ENCODE results near the gene GTPBP2. TPM values are rescaled to one million over a fixed set of nuclear protein-coding genes. Genes with fewer than 3 reads are reported as not detected.
"Not testable (repeated sequence)": the region's sequence is repeated elsewhere in the genome, so short reads cannot be mapped to it uniquely, and the experiment has no call there.

The GTPBP2 gene
- total and polyA plus RNA-seq, 2 experiments from 2014 or later: 15.9 to 80.7 TPM

- H3K4me1 ChIP-seq (ENCODE audit: insufficient read depth): peaks cover 12% of the 10 kb centered on the region; the same call in 1 of the 2 replicates
- WGBS, 2 experiments (ENCODE audit: low coverage in 1 of 2, low lambda C conversion rate in 2 of 2, missing lambda C conversion rate in 2 of 2): 91% methylated on average over 21 of the region's 21 CpGs
- no peak overlapping the region for H3K4me3 ChIP-seq
- peaks cover 14% of the 10 kb centered on the region for H3F3A ChIP-seq (ENCODE audit: insufficient read depth)
- H3K27me3 ChIP-seq (replicated peaks; ENCODE audit: insufficient read depth): no peaks in the 10 kb centered on the region
- in situ Hi-C loops (cut with MboI): no loop called here
- peaks cover 66% of the 10 kb centered on the region for H3K79me2 ChIP-seq (ENCODE audit: insufficient read depth)
- H3K9me2 ChIP-seq (ENCODE audit: insufficient read depth): no peaks in the 10 kb centered on the region
- no peak overlapping the region for H3K27ac ChIP-seq
- no peak overlapping the region for H3K9ac ChIP-seq
- DNase-seq: no peak
- H3K4me2 ChIP-seq (ENCODE audit: unreplicated experiment): no peak overlapping the region
- TF ChIP-seq EZH2 (IDR thresholded peaks at IDR 0.05; ENCODE audit: insufficient read depth, poor library complexity, severe bottlenecking) (no peak), EZH2phosphoT487 (IDR thresholded peaks at IDR 0.05; ENCODE audit: insufficient read depth, low read depth) (no peak)
- H2AFZ ChIP-seq: no peak overlapping the region
- H4K20me1 ChIP-seq (ENCODE audit: insufficient read depth): no peaks in the 10 kb centered on the region
- no peaks in the 10 kb centered on the region for H3K9me3 ChIP-seq (ENCODE audit: low read depth)
- peaks cover 26% of the 10 kb centered on the region; the same call in 1 of the 2 replicates for H3K36me3 ChIP-seq (ENCODE audit: low read depth)
Observed at GRCh38 chr6:43639984-43640800, 11.1 kb upstream of the GTPBP2 start.

- Histone ChIP-seq H3K27ac (peak overlapping the region; percentile 30), H3K79me2 (ENCODE audit: insufficient read depth) (peaks cover 56% of the 10 kb centered on the region), H3K4me3 (peak overlapping the region; percentile 91), H3K27me3 (replicated peaks; ENCODE audit: insufficient read depth) (no peaks in the 10 kb centered on the region), H4K20me1 (ENCODE audit: insufficient read depth) (no peaks in the 10 kb centered on the region), H3K36me3 (ENCODE audit: low read depth) (peaks cover 24% of the 10 kb centered on the region; the same call in 1 of the 2 replicates), H3F3A (ENCODE audit: insufficient read depth) (no peaks in the 10 kb centered on the region), H2AFZ (peak overlapping the region; percentile 93), H3K9ac (peak overlapping the region; percentile 87), H3K4me1 (ENCODE audit: insufficient read depth) (peaks cover 12% of the 10 kb centered on the region; the same call in 1 of the 2 replicates), H3K9me2 (ENCODE audit: insufficient read depth) (no peaks in the 10 kb centered on the region), H3K4me2 (ENCODE audit: unreplicated experiment) (peak overlapping the region; percentile 99), H3K9me3 (ENCODE audit: low read depth) (no peaks in the 10 kb centered on the region)
- peak; percentile 54 for DNase-seq
- in situ Hi-C loops (cut with MboI): no loop called here
- TF ChIP-seq EZH2 (IDR thresholded peaks at IDR 0.05; ENCODE audit: insufficient read depth, poor library complexity, severe bottlenecking): no peak
- no peak for TF ChIP-seq EZH2phosphoT487 (IDR thresholded peaks at IDR 0.05; ENCODE audit: insufficient read depth, low read depth)
- 6 to 9% methylated on average over 7 of the region's 7 CpGs for WGBS, 2 experiments (ENCODE audit: low coverage in 1 of 2, low lambda C conversion rate in 2 of 2, missing lambda C conversion rate in 2 of 2)
Observed at GRCh38 chr6:43636308-43636659, 7.2 kb upstream of the GTPBP2 start.

- H3K27ac ChIP-seq: peak within 1 kb of the TSS; percentile 30
- H3K4me1 ChIP-seq (ENCODE audit: insufficient read depth): peaks cover 12% of the 10 kb centered on the region
- H3K4me3 ChIP-seq: peak within 1 kb of the TSS; percentile 91
- DNase-seq: peak; percentile 85
- TF ChIP-seq EZH2 (IDR thresholded peaks at IDR 0.05; ENCODE audit: insufficient read depth, poor library complexity, severe bottlenecking): no peak
- TF ChIP-seq EZH2phosphoT487 (IDR thresholded peaks at IDR 0.05; ENCODE audit: insufficient read depth, low read depth): no peak
- in situ Hi-C loops (cut with MboI): no loop called here
- H3K9me2 ChIP-seq (ENCODE audit: insufficient read depth): no peaks in the 10 kb centered on the region
- H3K9ac ChIP-seq: peak within 1 kb of the TSS; percentile 87
- peaks cover 19% of the 10 kb centered on the region; the same call in 1 of the 2 replicates for H3K36me3 ChIP-seq (ENCODE audit: low read depth)
- no peaks in the 10 kb centered on the region for H3K27me3 ChIP-seq (replicated peaks; ENCODE audit: insufficient read depth)
- H3K4me2 ChIP-seq (ENCODE audit: unreplicated experiment): peak within 1 kb of the TSS; percentile 99
- peaks cover 5% of the 10 kb centered on the region; the same call in 1 of the 2 replicates for H3F3A ChIP-seq (ENCODE audit: insufficient read depth)
- peak within 1 kb of the TSS; percentile 93 for H2AFZ ChIP-seq
- peaks cover 50% of the 10 kb centered on the region for H3K79me2 ChIP-seq (ENCODE audit: insufficient read depth)
- H3K9me3 ChIP-seq (ENCODE audit: low read depth): no peaks in the 10 kb centered on the region
- no peaks in the 10 kb centered on the region for H4K20me1 ChIP-seq (ENCODE audit: insufficient read depth)
- 3% methylated on average over 48 of the region's 48 CpGs for WGBS, 2 experiments (ENCODE audit: low coverage in 1 of 2, low lambda C conversion rate in 2 of 2, missing lambda C conversion rate in 2 of 2)
Observed at GRCh38 chr6:43635387-43636307, 6.6 kb upstream of the GTPBP2 start, which contains the start of gene MAD2L1BP. MAD2L1BP (plus strand) TSS chr6:43635840; CDS start chr6:43635876, 36 bp downstream.

- Histone ChIP-seq H3K4me3 (no peak overlapping the region), H3K9me2 (ENCODE audit: insufficient read depth) (no peaks in the 10 kb centered on the region), H3K36me3 (ENCODE audit: low read depth) (peaks cover 19% of the 10 kb centered on the region; the same call in 1 of the 2 replicates), H3K4me2 (ENCODE audit: unreplicated experiment) (no peak overlapping the region), H3K27ac (no peak overlapping the region), H3F3A (ENCODE audit: insufficient read depth) (peaks cover 12% of the 10 kb centered on the region), H3K9ac (no peak overlapping the region), H4K20me1 (ENCODE audit: insufficient read depth) (no peaks in the 10 kb centered on the region), H3K4me1 (ENCODE audit: insufficient read depth) (peaks cover 16% of the 10 kb centered on the region), H3K27me3 (replicated peaks; ENCODE audit: insufficient read depth) (no peaks in the 10 kb centered on the region), H3K9me3 (ENCODE audit: low read depth) (no peaks in the 10 kb centered on the region), H3K79me2 (ENCODE audit: insufficient read depth) (peaks cover 42% of the 10 kb centered on the region), H2AFZ (peak overlapping the region; percentile 93)
- 67 to 71% methylated on average over 9 of the region's 9 CpGs for WGBS, 2 experiments (ENCODE audit: low coverage in 1 of 2, low lambda C conversion rate in 2 of 2, missing lambda C conversion rate in 2 of 2)
- TF ChIP-seq EZH2 (IDR thresholded peaks at IDR 0.05; ENCODE audit: insufficient read depth, poor library complexity, severe bottlenecking) (no peak), EZH2phosphoT487 (IDR thresholded peaks at IDR 0.05; ENCODE audit: insufficient read depth, low read depth) (no peak)
- DNase-seq: no peak
- in situ Hi-C loops (cut with MboI): no loop called here
Observed at GRCh38 chr6:43634702-43635303, 5.7 kb upstream of the GTPBP2 start.

- H3K79me2 ChIP-seq (ENCODE audit: insufficient read depth): peaks cover 33% of the 10 kb centered on the region
- H3K4me2 ChIP-seq (ENCODE audit: unreplicated experiment); in situ Hi-C loops (cut with MboI); H3K9ac ChIP-seq; H3K9me2 ChIP-seq (ENCODE audit: insufficient read depth); H3K9me3 ChIP-seq (ENCODE audit: low read depth); H2AFZ ChIP-seq; H3K36me3 ChIP-seq (ENCODE audit: low read depth); H3K4me3 ChIP-seq; H3K27ac ChIP-seq; DNase-seq; H3K27me3 ChIP-seq (replicated peaks; ENCODE audit: insufficient read depth); H4K20me1 ChIP-seq (ENCODE audit: insufficient read depth): not testable (repeated sequence)
- peaks cover 16% of the 10 kb centered on the region for H3K4me1 ChIP-seq (ENCODE audit: insufficient read depth)
- H3F3A ChIP-seq (ENCODE audit: insufficient read depth): peaks cover 12% of the 10 kb centered on the region
- WGBS, 2 experiments (ENCODE audit: low coverage in 1 of 2, low lambda C conversion rate in 2 of 2, missing lambda C conversion rate in 2 of 2): 85% methylated on average over 7 of the region's 7 CpGs
Observed at GRCh38 chr6:43633002-43633401, 3.9 kb upstream of the GTPBP2 start.

Measured in GM23248 (cell line).